ENCODE data around the gene WDFY2.

DNA sequence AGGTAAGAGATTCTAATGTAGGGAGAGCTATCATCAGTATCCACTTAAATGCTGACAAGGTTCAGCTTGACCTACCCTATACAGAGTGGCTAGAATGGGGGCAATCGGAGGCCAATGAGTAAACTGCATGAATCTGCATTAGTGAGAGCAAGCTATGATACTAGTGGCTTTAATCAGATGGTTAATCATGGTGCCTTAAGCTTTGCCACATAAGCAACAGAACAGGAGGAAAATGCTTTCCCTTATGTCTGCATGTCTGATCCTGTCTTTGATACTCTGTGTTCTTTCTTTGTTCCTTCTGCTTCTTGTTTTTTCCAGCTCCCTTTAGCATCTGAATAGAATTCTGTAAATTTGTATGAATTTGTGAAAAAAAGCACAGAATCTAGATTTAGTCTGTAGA, 91.1 kb downstream of the WDFY2 start:
- TF ChIP-seq CBX8 (IDR thresholded peaks at IDR 0.05; ENCODE audit: borderline replicate concordance, low read depth, low read length) (no peak), POLR2AphosphoS5 (IDR thresholded peaks at IDR 0.05; ENCODE audit: low read depth, low read length) (no peak), NANOG (IDR thresholded peaks at IDR 0.05; ENCODE audit: insufficient read depth, low read depth, low read length, poor library complexity, severe bottlenecking) (no peak), KDM5A (IDR thresholded peaks at IDR 0.05; ENCODE audit: low read length) (no peak), EZH2 (IDR thresholded peaks at IDR 0.05; ENCODE audit: low read depth, low read length, severe bottlenecking) (no peak), FOSL1 (IDR thresholded peaks at IDR 0.05; ENCODE audit: insufficient read depth, low read depth, low read length) (no peak), JUN (IDR thresholded peaks at IDR 0.05; ENCODE audit: low read depth, low read length) (no peak), POU5F1 (IDR thresholded peaks at IDR 0.05; ENCODE audit: low read depth, low read length) (no peak), NRF1 (IDR thresholded peaks at IDR 0.05; ENCODE audit: low read depth, low read length) (no peak), GABPA (IDR thresholded peaks at IDR 0.05; ENCODE audit: borderline replicate concordance, insufficient read depth, low read length) (no peak), EP300 (IDR thresholded peaks at IDR 0.05; ENCODE audit: borderline replicate concordance in 1 of 2, low read depth in 2 of 2, low read length in 2 of 2) (no peak)
- TF ChIP-seq, protein P1, sequence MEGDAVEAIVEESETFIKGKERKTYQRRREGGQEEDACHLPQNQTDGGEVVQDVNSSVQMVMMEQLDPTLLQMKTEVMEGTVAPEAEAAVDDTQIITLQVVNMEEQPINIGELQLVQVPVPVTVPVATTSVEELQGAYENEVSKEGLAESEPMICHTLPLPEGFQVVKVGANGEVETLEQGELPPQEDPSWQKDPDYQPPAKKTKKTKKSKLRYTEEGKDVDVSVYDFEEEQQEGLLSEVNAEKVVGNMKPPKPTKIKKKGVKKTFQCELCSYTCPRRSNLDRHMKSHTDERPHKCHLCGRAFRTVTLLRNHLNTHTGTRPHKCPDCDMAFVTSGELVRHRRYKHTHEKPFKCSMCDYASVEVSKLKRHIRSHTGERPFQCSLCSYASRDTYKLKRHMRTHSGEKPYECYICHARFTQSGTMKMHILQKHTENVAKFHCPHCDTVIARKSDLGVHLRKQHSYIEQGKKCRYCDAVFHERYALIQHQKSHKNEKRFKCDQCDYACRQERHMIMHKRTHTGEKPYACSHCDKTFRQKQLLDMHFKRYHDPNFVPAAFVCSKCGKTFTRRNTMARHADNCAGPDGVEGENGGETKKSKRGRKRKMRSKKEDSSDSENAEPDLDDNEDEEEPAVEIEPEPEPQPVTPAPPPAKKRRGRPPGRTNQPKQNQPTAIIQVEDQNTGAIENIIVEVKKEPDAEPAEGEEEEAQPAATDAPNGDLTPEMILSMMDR (IDR thresholded peaks at IDR 0.05; ENCODE audit: control extremely low read depth in 1 of 3, insufficient read depth in 1 of 3, low read depth in 1 of 3, low read length in 3 of 3), result no peak

Data from H1 (cell line).